Body of pancreas (tissue), 4 donors: ENCODE measurements around the gene TM9SF4. TPM values are rescaled to one million over a fixed set of nuclear protein-coding genes. Genes with fewer than 3 reads are reported as not detected.

Source experiments
- ATAC-seq: fragments of 150-250 bp; one replicate; pipeline ENCODE4 v1.9.1; 2016
- DNase-seq, 4 donors: peaks; one replicate each; pipeline ENCODE4 v3.0.0-alpha.2; 2019
- H3K27ac ChIP-seq, 4 donors: fragments of 200-600 bp; sonication (generic); 1 replicate in 3 of 4; 2 replicates in 1 of 4; pipeline versions ENCODE4 v1.5.1 to v1.6.1; 2016 to 2019; ENCODE audit warnings: mild to moderate bottlenecking in 1 of 4, mixed read lengths in 1 of 4, moderate library complexity in 1 of 4
- H3K27me3 ChIP-seq, 2 donors: fragments of 200-600 bp; sonication (generic); one replicate each; pipeline ENCODE4 v1.6.0; 2016; ENCODE audit warnings: mild to moderate bottlenecking in 1 of 2
- H3K36me3 ChIP-seq, 2 donors: fragments of 200-600 bp; sonication (generic); replicated peaks in 1 of 2; 2 replicates each; pipeline ENCODE4 v1.5.1; 2016; ENCODE audit warnings: low read depth in 2 of 2; ENCODE audit not compliant: insufficient read depth in 1 of 2
- H3K4me1 ChIP-seq: fragments of 200-600 bp; sonication (generic); one replicate; pipeline ENCODE4 v1.6.0; 2016
- H3K4me3 ChIP-seq, 2 donors: fragments of 200-600 bp; sonication (generic); 1 replicate in 1 of 2; 2 replicates in 1 of 2; pipeline ENCODE4 v1.5.1; 2016 to 2019
- H3K9me3 ChIP-seq, 3 donors: fragments of 200-600 bp; sonication (generic); 1 replicate in 2 of 3; 2 replicates in 1 of 3; pipeline ENCODE4 v1.5.1; 2016
- POLR2A ChIP-seq, 3 donors: fragments of 450-650 bp; IDR thresholded peaks; one replicate each; pipeline ENCODE4 v1.6.1; 2016; ENCODE audit warnings: antibody characterized with exemption in 3 of 3, mild to moderate bottlenecking in 2 of 3
- WGBS, 2 donors: methylation state at CpG; one replicate each; pipeline ENCODE4 v1.1.5; 2017; 5-methylcytosine and 5-hydroxymethylcytosine counted together
- intact Hi-C: fragments of 100-400 bp; cut with DNase I; formaldehyde crosslinking; loops from one replicate; pipeline ENCODE4 v1.15.1; 2023
- total RNA-seq, 2 donors: library from RNA; depleted of rRNA; stranded (reverse); fragments of >200 nt; gene quantifications; one replicate each; pipeline ENCODE4 v1.1.0, GENCODE V29; 2016
- TF ChIP-seq, protein P1 (sequence below), 7 experiments: fragments of 450-650 bp in 4 of 7; fragments of 200-600 bp in 3 of 7; sonication (generic) in 3 of 7; IDR thresholded peaks; one replicate each; pipeline ENCODE4 v1.5.1; 2016 to 2019; ENCODE audit warnings: antibody characterized with exemption in 7 of 7

Gene TM9SF4
- total RNA-seq, 2 donors from 2014 or later: 16.9 to 27.0 TPM

DNA sequence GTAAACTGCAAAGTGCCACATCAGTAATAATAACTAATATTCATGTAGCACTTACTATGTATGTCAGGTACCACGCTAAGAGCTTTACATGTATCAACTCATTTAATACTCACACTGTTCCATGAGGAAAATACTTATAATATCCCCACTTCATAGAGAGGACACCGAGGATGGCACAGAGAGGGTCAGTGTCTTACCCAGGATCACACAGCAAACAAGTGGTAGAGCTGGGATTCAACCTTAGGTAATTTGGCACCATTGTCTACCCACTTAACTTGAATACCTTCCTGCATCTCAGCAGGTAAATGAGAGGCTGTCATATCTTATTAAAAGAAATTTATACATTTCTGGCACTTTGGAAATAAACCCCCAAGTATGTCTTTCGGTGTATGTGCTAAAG lies 106.2 kb downstream of the TM9SF4 start:
- H3K27ac ChIP-seq: no peak overlapping the region
- H3K4me1 ChIP-seq: no peaks in the 10 kb centered on the region
- 93 to 96% methylated on average over 3 of the region's 3 CpGs for WGBS, 2 donors
- DNase-seq (no peak), ATAC-seq (no peak)
- H3K36me3 ChIP-seq: no peaks in the 10 kb centered on the region
- no peaks in the 10 kb centered on the region for H3K27me3 ChIP-seq
- intact Hi-C loops: no loop called here
- TF ChIP-seq POLR2A (IDR thresholded peaks at IDR 0.05): no peak
- TF ChIP-seq, protein P1, sequence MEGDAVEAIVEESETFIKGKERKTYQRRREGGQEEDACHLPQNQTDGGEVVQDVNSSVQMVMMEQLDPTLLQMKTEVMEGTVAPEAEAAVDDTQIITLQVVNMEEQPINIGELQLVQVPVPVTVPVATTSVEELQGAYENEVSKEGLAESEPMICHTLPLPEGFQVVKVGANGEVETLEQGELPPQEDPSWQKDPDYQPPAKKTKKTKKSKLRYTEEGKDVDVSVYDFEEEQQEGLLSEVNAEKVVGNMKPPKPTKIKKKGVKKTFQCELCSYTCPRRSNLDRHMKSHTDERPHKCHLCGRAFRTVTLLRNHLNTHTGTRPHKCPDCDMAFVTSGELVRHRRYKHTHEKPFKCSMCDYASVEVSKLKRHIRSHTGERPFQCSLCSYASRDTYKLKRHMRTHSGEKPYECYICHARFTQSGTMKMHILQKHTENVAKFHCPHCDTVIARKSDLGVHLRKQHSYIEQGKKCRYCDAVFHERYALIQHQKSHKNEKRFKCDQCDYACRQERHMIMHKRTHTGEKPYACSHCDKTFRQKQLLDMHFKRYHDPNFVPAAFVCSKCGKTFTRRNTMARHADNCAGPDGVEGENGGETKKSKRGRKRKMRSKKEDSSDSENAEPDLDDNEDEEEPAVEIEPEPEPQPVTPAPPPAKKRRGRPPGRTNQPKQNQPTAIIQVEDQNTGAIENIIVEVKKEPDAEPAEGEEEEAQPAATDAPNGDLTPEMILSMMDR (IDR thresholded peaks at IDR 0.05): no peak
- H3K9me3 ChIP-seq: no peaks in the 10 kb centered on the region
- no peak overlapping the region for H3K4me3 ChIP-seq

DNA sequence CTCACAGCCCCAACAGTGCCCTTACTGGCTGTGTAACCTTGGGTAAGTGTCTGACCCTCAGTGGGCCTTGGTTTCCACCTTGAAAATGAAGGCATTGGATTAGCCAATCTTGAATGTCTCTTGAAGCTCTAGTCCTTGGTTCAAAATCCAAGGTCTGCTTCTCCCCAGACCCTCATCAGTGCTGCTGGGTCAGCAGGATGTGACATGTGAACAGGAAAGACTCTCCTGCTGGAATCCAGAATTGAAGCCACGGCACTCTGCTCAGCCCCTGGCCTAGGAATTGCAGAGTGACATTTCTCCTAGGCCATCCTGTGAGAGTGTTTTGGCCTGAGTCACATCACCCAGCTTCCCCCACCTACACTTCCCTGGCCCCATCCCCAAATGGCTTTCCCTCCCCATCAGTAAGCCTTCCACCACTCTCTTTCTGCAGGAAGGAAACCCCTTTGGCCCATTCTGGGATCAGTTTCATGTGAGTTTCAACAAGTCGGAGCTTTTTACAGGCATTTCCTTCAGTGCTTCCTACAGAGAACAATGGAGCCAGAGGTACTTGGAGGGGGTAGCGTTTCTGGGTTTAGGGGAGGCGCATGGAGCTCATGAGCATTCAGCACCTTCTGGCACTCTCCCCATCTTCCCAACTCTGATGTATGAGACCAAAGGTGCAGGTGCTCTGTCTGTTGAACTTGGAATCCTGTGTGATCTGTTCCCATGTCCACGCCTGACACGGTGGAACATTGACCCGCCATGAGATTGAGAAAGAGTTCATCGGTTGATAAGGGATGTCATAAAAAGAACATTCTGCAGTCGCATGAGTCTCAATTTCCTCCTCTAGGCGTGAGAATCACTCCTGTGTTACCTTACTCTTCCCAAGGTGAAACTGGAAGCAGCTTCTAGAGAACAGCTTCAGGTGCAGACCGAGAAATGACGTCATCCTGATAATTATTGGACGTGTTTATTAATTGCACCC lies 106.9 kb downstream of the TM9SF4 start:
- Histone ChIP-seq H3K4me3 (no peak overlapping the region), H3K27me3 (no peaks in the 10 kb centered on the region), H3K36me3 (no peaks in the 10 kb centered on the region), H3K4me1 (no peaks in the 10 kb centered on the region), H3K9me3 (no peaks in the 10 kb centered on the region), H3K27ac (no peak overlapping the region)
- intact Hi-C loops: no loop called here
- no peak for ATAC-seq
- 89 to 93% methylated on average over 13 of the region's 13 CpGs for WGBS, 2 donors
- no peak for TF ChIP-seq POLR2A (IDR thresholded peaks at IDR 0.05)
- TF ChIP-seq, protein P1 (IDR thresholded peaks at IDR 0.05): no peak
- no peak for DNase-seq

Other genes starting within 250 kb of the TM9SF4 start
- 1 to 10 TPM; 2.9 to 3.6 TPM for gene DUSP15, start 239.2 kb upstream of the TM9SF4 start, total RNA-seq
- gene TTLL9, start 239.1 kb upstream of the TM9SF4 start, total RNA-seq: under 1 TPM; 0.52 to 0.99 TPM
- gene PDRG1, start 157.7 kb upstream of the TM9SF4 start, total RNA-seq: 1 to 10 TPM; 5.4 to 7.9 TPM
- gene XKR7, start 141.6 kb upstream of the TM9SF4 start, total RNA-seq: under 1 TPM; 0.26 to 0.33 TPM
- 1 to 10 TPM; 3.4 to 5.9 TPM for gene CCM2L, start 99.3 kb upstream of the TM9SF4 start, total RNA-seq
- 1 to 10 TPM; 2.1 to 4.3 TPM for gene HCK, start 57.5 kb upstream of the TM9SF4 start, total RNA-seq
- gene PLAGL2, start 98.0 kb downstream of the TM9SF4 start, total RNA-seq: 1 to 10 TPM; 4.6 to 5.2 TPM
- 10 to 100 TPM; 12.2 to 23.6 TPM for gene POFUT1, start 98.2 kb downstream of the TM9SF4 start, total RNA-seq
- gene KIF3B, start 167.9 kb downstream of the TM9SF4 start, total RNA-seq: 10 to 100 TPM; 23.1 to 28.3 TPM
- gene ASXL1, start 248.6 kb downstream of the TM9SF4 start, total RNA-seq: 100 to 1,000 TPM in 1 of 2 donors, 10 to 100 TPM in 1; 57.9 to 102 TPM